ENCODE measurements around the gene ZCCHC24.

Gene ZCCHC24

DNA sequence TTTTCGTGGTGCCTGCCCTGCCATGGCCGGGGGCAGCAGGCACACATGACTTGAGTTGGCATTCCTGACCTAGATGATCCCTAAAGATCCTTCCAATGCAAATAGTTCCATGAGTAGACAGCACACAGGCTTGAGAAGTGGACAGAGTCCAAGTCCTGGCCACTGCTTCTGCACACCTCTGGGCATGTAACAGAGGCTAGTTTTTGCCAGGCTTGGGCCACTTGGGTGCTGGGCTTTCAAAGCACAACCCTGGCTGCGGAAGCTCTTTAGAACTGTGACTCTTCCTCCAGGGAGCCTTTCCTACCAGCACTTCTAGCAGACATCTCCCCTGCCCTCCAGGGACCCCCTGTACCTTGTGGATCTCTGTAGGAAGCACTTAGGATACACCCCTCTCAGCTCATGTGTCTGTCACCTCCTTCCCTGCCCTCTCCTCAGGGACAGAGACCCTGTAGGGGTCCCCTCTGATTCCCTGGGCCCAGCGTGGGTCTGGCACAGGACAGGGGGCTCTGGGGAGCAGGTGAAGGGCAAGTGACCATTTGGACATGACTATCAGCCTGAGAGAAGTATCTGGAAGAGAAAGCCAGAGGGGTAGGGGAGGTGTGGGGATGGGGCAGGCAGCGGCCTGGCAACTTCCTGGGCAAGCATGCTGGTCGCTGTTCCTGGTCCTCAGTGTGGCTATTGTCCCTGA is 36.2 kb downstream of the ZCCHC24 start:
- no peak for DNase-seq

DNA sequence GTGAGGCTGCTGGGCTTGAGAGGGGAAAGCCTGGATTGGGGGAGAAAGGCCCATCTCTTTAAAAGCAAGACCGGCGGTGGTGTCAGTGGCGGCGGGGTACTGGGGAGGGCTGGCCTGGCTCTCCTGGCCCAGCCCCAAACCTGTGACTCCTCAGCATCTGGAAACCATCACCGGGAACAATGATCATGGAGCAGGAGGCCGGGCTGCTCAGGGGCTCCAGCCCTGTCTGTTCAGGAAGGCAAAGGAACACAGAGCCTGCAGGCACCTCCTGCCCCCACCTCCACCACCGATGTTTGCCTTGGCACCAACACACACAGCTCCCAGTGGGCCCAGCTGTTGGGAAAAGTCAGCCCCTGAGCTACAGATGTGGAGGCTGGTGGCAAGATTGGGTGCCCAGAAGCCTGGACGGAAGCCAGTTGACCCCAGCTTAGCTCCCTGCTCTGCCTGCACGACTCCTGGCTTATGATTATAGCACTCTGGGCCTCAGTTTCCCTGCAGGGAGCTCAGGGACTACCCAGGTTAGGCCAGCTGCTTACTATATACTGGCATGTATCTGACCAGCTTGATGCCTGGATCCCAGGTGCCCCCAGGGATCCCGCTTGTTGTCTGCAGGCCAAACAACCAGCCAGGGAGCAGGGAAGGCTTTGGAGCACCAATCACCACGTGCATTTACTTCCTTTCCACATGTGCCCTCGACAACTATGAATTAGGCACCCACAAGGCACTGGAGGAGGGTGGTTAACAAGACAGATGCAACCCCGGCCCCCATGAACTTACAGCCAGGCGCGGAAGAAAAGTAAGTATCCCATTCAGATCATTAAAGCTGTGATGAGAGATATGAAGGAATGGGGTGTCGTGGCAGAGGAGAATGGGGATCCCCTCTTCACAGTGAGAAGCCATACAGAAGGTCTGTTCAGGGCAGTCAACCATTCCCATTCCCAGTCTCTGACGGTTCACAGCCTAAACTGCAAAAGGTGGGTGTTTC is 37.3 kb downstream of the ZCCHC24 start:
- no peak for DNase-seq

GRCh38 chr10:79407423-79407796 is 38.0 kb downstream of the ZCCHC24 start:
- DNase-seq = no peak

- no peak for DNase-seq
Measured at GRCh38 chr10:79406683-79407422, 38.6 kb downstream of the ZCCHC24 start.

DNA sequence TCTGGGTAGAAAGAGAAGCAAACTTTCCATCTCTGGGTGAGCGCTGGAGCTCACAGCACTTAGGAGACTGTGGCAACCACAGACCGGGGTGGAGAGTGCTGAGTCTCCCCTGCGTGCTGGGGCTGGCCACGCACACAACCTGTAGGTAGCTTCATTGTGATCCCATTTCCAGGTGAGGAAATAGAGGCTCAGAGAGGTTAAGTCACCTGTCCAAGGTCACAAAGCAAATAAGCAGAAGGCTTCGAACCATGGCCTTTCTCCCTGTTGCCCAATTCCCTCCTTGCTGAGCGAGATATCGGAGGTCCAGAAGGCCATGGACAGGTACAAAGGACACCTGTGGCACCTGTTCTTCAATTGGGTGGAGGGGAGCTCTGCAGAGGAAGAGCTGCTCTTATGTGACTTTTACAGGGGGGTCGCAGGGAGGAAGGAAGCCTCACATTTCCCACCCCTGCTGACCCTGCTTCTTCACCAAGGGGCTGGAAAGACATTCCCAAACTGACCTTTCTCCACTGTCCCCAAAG is 39.4 kb downstream of the ZCCHC24 start:
- DNase-seq = no peak

GRCh38 chr10:79405221-79405994 is 40.0 kb downstream of the ZCCHC24 start:
- no peak for DNase-seq

GRCh38 chr10:79404690-79405131 is 40.7 kb downstream of the ZCCHC24 start:
- DNase-seq = no peak

DNA sequence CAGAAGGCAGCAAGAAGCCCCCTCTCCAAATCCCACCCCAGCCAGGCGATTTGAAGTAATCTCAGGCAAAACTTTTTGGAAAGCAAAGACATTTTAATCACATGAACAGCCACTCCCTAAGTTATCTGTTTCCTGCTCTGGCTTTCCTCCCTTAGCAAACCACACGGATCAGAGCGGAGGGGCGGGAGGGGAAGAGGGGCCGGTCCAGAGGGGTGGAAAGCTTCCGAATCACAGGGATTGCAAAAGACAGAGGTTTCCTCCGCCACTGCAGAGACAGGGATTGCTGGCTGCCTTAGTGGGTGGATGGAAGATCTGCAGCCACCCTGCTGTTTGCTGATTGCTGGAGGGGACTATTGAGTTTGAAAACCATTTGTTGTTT is 41.2 kb downstream of the ZCCHC24 start:
- no peak for DNase-seq

DNA sequence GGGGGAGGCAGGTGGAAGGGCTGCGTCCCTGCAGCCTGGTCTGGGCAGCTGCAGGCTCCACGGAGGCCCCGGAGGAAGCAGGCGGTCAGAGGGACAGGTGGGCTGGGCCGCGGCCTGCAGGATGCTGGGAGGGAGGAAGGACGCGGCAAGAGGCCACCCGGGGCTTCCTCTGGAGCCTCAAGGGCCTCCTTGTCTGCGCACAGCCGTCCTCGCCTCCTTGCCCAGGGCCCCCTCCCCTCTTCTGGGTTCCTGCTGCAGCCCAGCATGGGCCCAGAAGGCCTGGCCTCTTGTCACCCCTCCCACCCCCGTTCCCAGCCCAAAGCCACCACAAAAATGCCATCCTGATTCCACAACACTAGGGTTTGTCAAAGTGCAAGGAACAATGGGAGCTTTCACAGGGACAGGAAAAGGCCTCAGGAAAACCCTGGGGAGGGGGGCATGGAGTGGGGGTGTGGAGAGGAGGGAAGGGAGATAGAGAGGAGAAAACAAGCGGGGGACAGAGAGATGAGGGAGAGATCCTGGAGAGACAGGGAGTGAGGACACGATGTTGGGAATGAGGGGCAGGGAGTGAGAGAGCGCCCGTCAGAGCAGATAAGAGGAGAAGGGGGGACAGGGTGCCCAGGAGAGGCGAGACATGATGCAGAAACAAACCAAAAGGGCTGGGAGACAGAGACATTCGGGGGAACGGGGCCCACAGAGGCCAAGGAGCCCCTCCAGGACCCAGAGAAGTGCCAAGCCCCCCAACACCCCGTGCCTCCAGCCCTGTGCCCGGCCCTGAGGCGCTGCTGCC is 41.8 kb downstream of the ZCCHC24 start:
- no peak for DNase-seq

DNA sequence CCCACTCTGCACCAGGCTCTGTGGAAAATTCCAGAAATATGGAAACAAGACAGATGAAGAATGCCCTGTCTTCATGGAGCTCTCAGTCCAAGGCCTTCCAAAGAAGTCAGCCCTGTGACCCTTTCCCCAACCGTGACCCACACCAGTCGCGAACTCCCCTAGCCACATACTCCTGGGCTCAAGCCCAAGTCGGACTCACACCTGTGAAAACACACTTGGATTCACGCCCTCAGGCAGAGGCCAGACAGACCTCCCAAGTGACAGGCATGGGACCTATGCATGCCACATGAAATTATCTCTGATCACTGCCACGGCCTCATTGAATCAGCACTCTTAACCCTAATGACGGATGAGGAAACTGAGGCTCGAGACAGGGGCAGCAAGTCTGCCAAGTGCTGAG is 42.5 kb downstream of the ZCCHC24 start:
- DNase-seq = no peak

- DNase-seq = no peak
Measured at GRCh38 chr10:79402625-79402946, 42.8 kb downstream of the ZCCHC24 start.

GRCh38 chr10:79401015-79401921 is 44.2 kb downstream of the ZCCHC24 start:
- no peak for DNase-seq

- DNase-seq = peak; percentile 59
Measured at GRCh38 chr10:79400146-79401004, 45.0 kb downstream of the ZCCHC24 start.

DNA sequence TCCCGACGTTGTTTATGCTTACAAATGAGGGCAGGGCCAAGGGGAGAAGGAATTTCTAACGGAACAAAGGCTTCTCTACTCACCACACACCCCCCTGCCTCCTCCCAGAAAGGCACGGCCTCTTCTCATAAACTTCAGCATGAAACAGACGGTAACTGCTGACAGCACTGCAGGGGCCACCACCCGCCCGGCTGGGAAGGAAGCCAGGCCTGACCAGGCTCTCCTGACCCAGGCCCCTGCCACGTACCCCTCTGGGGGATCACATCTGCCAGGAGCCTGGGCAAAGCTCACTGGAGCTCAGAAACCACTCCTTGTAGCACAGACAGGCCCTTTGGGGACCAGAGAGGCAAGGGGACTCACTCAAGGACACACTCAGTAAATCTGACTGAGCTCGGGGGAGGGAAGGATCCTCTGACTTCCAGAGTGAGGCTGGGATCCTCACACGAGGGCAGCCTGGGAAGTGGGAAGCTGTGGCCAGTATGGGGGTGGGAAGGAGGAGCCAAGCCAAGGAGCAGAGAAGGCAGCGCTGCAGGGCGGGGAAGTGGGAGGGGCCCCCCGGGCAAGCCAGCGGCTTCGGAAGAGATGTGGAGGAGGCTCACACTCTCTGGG is 46.1 kb downstream of the ZCCHC24 start:
- no peak for DNase-seq

DNA sequence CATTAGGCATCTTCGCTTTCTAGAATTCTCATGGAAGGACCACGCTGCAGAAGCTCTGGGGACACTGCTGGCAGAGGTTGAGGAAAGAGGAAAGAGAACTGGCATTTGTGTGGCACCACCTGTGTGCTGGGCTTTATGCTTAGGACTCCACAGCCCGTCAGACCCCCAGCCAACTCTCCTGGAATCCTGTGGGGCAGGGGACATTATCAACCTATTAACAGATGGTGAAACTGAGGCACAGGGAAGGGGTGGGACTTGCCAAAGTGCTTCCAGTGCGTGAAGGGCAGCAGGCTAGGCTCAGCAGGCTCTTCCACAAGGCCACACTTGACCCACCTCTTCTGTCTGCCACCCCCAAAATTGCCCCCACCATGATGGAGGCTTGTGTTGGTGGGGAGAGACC is 46.8 kb downstream of the ZCCHC24 start:
- DNase-seq = no peak

DNA sequence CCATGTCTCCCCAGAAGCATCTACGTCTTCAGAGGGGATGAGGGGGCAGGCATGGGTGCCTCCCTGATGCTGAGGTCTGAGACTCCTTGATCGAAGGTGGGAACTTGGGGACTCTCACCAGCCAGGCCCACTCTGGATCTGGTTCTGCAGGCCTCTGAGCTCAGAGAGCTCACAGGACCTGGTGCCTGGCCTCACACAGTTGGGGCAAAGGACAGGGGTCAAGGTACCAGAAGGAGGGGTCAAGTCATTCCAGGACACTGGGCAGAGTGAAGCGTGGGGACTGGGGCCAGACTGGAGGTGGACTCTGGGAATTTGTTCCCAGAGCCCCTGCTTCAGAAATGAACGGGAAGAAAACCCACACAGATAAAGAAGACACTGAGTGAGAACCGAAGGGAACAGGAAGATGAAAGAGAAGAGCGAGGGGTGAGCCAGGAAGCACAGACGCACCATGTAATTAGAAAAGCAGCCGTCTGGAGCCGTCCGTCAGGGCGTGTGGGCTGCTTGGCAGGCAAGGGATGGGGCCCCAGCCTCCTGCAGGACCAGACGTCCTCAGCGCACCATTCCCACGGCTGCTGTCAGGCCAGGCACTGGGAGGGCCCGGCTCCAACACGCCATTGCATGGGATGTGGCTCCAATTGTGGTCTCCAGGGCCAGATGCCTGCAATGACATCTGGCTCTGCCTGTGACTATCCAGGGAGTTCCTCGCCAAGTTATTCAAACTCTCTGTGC is 47.7 kb downstream of the ZCCHC24 start:
- no peak for DNase-seq

DNA sequence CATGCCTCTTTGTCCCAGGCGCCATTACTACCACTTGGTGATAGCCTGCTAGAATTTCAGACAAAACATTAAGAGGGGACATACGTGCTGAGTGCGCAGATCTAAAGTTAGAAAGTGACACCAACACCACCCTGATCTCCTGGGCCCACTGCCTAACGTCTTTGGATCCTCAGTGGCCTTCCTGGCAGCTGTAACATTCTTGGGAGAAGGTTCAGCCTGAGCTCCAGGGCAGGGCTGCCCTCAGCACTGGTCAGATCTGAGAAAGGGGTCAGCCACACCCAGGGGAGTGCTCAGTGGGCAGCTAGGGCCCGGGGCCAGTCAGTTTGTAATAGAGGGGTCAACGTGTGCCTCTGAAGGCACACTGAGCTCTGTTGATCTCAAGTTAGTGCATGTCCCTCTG is 48.4 kb downstream of the ZCCHC24 start:
- no peak for DNase-seq

DNA sequence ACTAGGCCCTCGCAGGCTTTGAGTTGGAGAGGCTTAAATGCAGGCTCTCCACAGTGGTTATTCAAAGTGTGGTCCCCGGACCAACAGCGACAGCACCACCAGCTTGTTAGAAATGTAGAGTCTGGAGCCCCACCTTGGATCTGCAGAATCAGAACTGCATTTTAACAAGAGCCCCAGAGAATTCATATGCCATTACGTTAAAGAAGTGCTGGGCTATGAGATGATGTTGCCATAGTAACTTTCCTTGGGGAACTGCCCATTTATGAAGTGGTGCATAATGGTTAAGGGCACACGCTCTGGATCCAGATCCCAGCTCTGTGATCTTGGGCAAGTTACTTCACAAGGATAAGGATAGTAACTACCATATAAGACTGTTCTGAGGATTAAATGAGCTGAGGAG is 48.9 kb downstream of the ZCCHC24 start:
- DNase-seq = no peak
